Activated CD4-positive, alpha-beta T cell treated with anti-CD3 and anti-CD28 coated beads for 36 hours (primary cell): ENCODE data around the gene DGCR8. TPM values are rescaled to one million over a fixed set of nuclear protein-coding genes. Genes with fewer than 3 reads are reported as not detected.

Experiments used
- ATAC-seq: fragments of 200-7000 bp; cut with Tn5 transposase; one replicate; pipeline ENCODE4 v1.10.0; 2021; ENCODE audit warnings: mild to moderate bottlenecking, moderate library complexity
- CTCF ChIA-PET: fragments of 350-600 bp; sonication (Branson Sonifier 250); formaldehyde crosslinking; loops from one replicate; lab custom pipeline; 2021; ENCODE audit warnings: antibody characterized with exemption; lab: Charles Lee
- POLR2A ChIA-PET: fragments of 350-600 bp; sonication (Branson Sonifier 250); formaldehyde crosslinking; loops from one replicate; lab custom pipeline; 2021; ENCODE audit warnings: antibody characterized with exemption, inconsistent platforms; lab: Charles Lee
- DNase-seq: peaks from one replicate; pipeline ENCODE4 v3.0.0-alpha.2; 2020
- H3K27ac Mint-ChIP-seq: one replicate; pipeline ENCODE4 v1.8.0; 2021; ENCODE audit warnings: mixed read lengths
- H3K27me3 Mint-ChIP-seq: one replicate; pipeline ENCODE4 v1.8.0; 2021; ENCODE audit warnings: mixed read lengths
- H3K36me3 Mint-ChIP-seq: one replicate; pipeline ENCODE4 v1.8.0; 2021; ENCODE audit warnings: low read depth, mixed read lengths
- H3K4me1 Mint-ChIP-seq: one replicate; pipeline ENCODE4 v1.8.0; 2021; ENCODE audit warnings: mixed read lengths
- H3K4me3 Mint-ChIP-seq: one replicate; pipeline ENCODE4 v1.8.0; 2021; ENCODE audit warnings: mild to moderate bottlenecking, moderate library complexity, mixed read lengths
- H3K9me3 Mint-ChIP-seq: one replicate; pipeline ENCODE4 v1.8.0; 2021; ENCODE audit warnings: low read depth, mixed read lengths
- intact Hi-C, 2 experiments: fragments of 100-400 bp; cut with DNase I in 1 of 2; cut with micrococcal nuclease in 1 of 2; formaldehyde crosslinking; loops; one replicate each; pipeline versions ENCODE4 v1.14.2 to v1.15.1; 2022 to 2024; cut with DNase I, micrococcal nuclease
- total RNA-seq, 2 experiments: library from RNA; stranded (reverse); gene quantifications; one replicate each; pipeline ENCODE4 v1.2.3, GENCODE V29; 2021

The DGCR8 gene
- total RNA-seq, 2 experiments from 2014 or later, result 31.8 to 32.3 TPM

- ATAC-seq, result no peak
- DNase-seq, result no peak
- peak overlapping the region; percentile 43 for H3K27ac Mint-ChIP-seq
- CTCF ChIA-PET, result interaction anchor here (1.0 to 1.3 kb wide), 3 partner anchors 7 to 11 kb away, joined by 3 to 6 read pairs (median 4); no protein-coding TSS in a partner anchor
- H3K4me3 Mint-ChIP-seq, result no peak overlapping the region
- intact Hi-C loops, result no loop called here
- H3K4me1 Mint-ChIP-seq, result peaks cover 16% of the 10 kb centered on the region
- no peaks in the 10 kb centered on the region for H3K9me3 Mint-ChIP-seq
- POLR2A ChIA-PET, result interaction anchor here (0.5 to 1.0 kb wide), 3 partner anchors 9 to 36 kb away, joined by 3 to 4 read pairs (median 3); partner anchors contain the start of gene TRMT2A
- no peaks in the 10 kb centered on the region for H3K27me3 Mint-ChIP-seq
- peaks cover 24% of the 10 kb centered on the region for H3K36me3 Mint-ChIP-seq
These were observed 28.1 kb downstream of the DGCR8 start for GRCh38 chr22:20107951-20108756.

DNA sequence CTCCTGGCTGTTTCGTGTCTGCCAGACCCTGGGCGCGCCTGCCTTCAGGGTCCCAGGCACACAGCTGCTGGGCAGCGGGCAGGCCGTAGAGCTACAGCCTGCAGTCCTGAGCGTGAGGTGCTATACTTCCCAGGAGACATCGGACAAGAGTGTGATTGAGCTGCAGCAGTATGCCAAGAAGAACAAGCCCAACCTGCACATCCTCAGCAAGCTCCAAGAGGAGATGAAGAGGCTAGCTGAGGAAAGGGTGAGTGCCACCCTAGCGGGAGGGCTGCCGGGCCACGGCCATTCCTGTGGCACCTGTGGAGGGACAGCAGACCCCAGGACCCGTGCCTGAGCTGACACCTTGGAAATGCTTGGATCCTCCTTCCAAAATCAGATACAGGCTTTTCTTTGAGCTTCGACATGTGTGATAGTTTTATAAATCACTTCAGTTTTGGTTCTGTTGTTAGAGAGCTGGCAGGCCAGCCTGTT lies 28.8 kb downstream of the DGCR8 start:
- CTCF ChIA-PET, result interaction anchor here (1.0 to 1.3 kb wide), 3 partner anchors 8 to 12 kb away, joined by 3 to 6 read pairs (median 4); no protein-coding TSS in a partner anchor
- no peak overlapping the region for H3K4me3 Mint-ChIP-seq
- peaks cover 17% of the 10 kb centered on the region for H3K4me1 Mint-ChIP-seq
- no peaks in the 10 kb centered on the region for H3K27me3 Mint-ChIP-seq
- no peaks in the 10 kb centered on the region for H3K9me3 Mint-ChIP-seq
- H3K36me3 Mint-ChIP-seq, result peaks cover 24% of the 10 kb centered on the region
- POLR2A ChIA-PET, result interaction anchor here (0.6 to 1.0 kb wide), 3 partner anchors 9 to 30 kb away, joined by 3 to 8 read pairs (median 4); partner anchors contain the start of gene TRMT2A
- ATAC-seq (no peak), DNase-seq (no peak)
- H3K27ac Mint-ChIP-seq, result peak overlapping the region; percentile 43
- intact Hi-C loops, result no loop called here

DNA sequence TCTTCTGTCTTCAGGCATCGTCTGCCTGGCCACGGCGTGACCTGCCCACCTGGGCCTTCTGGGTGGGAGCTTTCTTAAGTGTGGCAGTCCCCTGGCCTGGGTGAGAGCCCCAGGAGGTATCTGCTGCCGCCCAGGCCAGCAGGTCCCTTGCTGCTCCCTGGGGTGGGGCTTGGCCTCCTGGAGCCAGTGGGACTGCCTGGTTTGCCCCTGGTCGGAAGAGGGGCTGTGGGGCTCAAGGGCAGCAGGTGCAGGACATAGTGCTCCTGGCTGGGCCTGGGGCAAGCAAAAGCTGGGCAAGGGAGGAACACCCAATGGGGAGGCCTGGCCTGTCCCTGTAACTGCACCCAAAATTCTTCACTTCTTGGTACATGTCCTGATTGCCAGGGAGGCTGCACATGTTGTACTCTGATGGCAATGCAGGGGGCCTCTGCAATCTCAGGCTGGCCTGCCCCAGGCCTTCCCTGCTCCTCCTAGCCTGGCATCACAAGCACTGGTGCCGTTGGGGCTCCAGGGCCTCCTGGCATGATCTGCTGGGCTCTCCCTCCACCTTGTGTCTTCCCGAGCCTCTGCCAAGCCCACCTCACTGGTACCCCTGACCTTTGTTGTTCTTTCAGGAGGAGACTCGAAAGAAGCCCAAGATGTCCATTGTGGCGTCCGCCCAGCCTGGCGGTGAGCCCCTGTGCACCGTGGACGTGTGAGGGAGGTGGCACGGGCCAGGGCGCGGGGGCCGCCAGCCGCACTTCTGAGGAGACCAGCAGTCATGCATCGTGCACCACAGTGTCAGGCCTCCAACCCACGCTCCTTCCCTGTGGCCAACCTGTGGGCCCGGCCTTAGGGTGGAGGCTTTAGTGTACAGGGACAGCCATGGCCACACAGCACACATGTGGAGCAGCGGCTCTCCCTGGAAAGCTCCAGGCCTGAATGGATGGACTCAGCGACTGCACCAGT lies 29.6 kb downstream of the DGCR8 start:
- intact Hi-C loops, result no loop called here
- no peak for DNase-seq
- ChIA-PET CTCF (interaction anchor here (1.0 to 3.3 kb wide), 6 partner anchors 8 to 209 kb away, joined by 3 to 16 read pairs (median 4); no protein-coding TSS in a partner anchor), POLR2A (interaction anchor here (0.6 to 1.8 kb wide), 2 partner anchors 9 to 31 kb away, joined by 4 to 8 read pairs; no protein-coding TSS in a partner anchor)
- ATAC-seq, result no peak
- Mint-ChIP-seq H3K4me3 (no peak overlapping the region), H3K9me3 (no peaks in the 10 kb centered on the region), H3K36me3 (peaks cover 28% of the 10 kb centered on the region), H3K27ac (no peak overlapping the region), H3K4me1 (peaks cover 24% of the 10 kb centered on the region), H3K27me3 (no peaks in the 10 kb centered on the region)

DNA sequence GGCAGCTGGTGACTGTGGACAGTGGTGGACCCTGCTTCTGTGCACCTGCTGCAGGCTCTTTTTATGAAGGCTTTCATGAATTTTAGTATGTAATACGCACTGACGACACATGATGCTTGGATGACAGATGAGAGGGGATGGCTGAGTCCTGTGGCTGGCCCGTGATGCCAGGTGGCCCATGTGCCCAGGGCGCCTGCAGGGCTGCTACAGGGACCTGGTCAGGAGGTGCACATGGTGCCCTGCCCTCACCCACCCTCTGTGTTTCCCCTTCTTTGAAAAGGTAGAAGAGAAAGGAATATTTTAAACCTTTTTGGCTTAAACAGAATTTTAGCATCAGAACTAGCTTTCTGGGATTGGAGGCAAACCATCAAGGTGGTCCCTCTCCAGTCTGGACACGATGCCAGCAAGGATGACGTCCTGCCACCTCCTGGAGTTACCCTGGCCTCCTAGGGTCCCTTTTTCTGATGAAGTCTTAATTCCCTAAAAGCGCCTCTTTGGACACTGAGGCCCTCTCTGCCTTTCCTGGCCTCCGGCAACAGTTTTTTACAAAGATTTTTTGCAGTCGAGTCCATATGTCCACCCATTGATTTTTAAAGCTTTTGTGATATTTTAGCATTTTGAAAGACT lies 30.4 kb downstream of the DGCR8 start:
- H3K27me3 Mint-ChIP-seq, result no peaks in the 10 kb centered on the region
- POLR2A ChIA-PET, result interaction anchor here (1.8 kb wide), 1 partner anchor 10 kb away, joined by 4 read pairs; no protein-coding TSS in a partner anchor
- no peaks in the 10 kb centered on the region for H3K9me3 Mint-ChIP-seq
- peaks cover 34% of the 10 kb centered on the region for H3K36me3 Mint-ChIP-seq
- intact Hi-C loops, result no loop called here
- no peak overlapping the region for H3K4me3 Mint-ChIP-seq
- DNase-seq, result no peak
- no peak for ATAC-seq
- CTCF ChIA-PET, result interaction anchor here (0.6 to 3.3 kb wide), 10 partner anchors 9 to 674 kb away, joined by 3 to 16 read pairs (median 4); no protein-coding TSS in a partner anchor
- H3K27ac Mint-ChIP-seq, result peak overlapping the region; percentile 93
- H3K4me1 Mint-ChIP-seq, result peaks cover 29% of the 10 kb centered on the region

DNA sequence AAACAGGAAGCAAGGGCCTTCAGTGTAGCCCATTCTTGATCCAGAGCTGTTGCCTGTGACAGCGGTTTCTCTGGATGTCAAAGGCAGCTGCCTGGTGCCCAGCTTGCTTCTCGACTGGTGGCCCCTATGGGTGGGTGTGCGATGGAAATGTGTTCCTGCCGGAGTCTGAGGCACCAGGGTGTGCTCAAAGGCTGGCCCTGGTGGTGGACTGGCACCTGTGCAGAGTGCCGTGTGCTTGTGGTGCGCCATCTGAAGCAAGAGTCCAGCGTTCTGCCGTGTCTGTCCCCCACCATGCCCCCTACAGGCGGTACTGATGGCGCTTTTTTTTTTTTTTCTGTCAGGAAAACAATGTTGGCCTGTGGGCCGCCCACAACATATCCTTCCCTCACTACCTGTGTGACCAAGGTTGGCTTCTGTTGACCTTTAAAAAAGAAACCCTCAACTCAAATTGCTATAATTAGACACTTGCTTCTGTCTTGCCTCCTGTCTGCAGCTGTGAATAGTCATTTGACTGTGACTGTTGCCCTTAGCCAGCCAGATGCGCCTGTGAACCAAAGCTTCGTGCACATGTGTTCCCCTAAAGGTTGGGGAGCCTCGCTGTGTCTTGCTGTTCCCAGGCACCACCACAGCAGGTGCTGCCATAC lies 31.1 kb downstream of the DGCR8 start:
- ATAC-seq, result peak; percentile 79
- no peak overlapping the region for H3K4me3 Mint-ChIP-seq
- DNase-seq, result peak; percentile 66
- no peaks in the 10 kb centered on the region for H3K27me3 Mint-ChIP-seq
- peaks cover 36% of the 10 kb centered on the region for H3K36me3 Mint-ChIP-seq
- CTCF ChIA-PET, result interaction anchor here (0.6 to 3.3 kb wide), 10 partner anchors 10 to 675 kb away, joined by 3 to 16 read pairs (median 4); no protein-coding TSS in a partner anchor
- POLR2A ChIA-PET, result interaction anchor here (0.6 to 1.8 kb wide), 3 partner anchors 10 to 32 kb away, joined by 4 read pairs; no protein-coding TSS in a partner anchor
- H3K27ac Mint-ChIP-seq, result peak overlapping the region; percentile 93
- no peaks in the 10 kb centered on the region for H3K9me3 Mint-ChIP-seq
- intact Hi-C loops, result loop anchor here in 1 of 2 experiments (1.0 kb wide), 1 partner anchor 11 kb away; no protein-coding TSS in a partner anchor
- H3K4me1 Mint-ChIP-seq, result peaks cover 29% of the 10 kb centered on the region

DNA sequence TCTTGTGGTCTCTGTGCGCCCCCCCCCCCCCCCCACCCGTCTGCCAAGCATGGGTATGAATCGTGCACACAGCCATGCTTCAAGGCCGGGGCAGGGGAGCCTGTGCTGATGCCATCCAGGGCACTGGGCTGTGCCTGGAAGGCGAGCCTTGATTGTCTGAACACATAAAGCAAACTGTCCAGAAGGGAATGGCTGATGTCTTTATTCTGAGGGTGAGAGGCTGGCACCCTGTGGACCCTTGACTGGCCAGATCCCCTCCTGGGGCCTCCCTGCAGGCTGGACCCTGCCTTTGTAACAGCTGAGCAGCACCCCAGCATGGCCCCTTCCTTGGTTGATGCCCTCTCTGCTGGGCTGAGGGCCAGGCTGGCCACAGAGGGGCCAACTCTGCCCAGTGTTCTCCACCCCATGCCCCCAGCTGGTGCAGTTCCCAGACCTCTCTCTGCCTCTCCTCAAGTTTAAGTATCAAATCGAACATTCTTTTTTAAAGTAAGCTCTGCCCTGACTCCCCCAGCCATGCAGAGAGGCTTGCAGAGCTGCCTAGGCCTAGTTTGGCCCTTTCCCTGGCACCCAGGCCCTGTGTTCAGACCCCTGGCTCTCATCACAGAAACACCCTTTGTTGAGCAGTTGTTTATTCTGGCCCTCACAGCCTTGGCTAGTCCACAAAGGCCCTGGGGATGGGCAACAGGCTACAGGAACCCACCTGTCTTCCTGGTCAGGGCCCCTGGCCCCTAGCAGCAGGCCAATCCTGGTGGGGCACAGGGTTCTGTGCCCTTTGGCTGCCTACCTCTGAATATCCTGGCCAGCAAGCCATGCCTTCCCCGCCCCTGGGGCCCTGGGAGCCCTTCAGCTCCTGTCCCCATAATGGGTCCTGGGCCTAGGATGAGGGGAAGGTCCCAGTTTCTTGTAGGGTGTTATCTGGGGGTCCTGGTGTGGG lies 31.9 kb downstream of the DGCR8 start:
- intact Hi-C loops, result loop anchor here in 1 of 2 experiments (1.0 kb wide), 1 partner anchor 12 kb away; no protein-coding TSS in a partner anchor
- ChIA-PET POLR2A (interaction anchor here (0.6 to 1.8 kb wide), 3 partner anchors 11 to 33 kb away, joined by 4 read pairs; no protein-coding TSS in a partner anchor), CTCF (interaction anchor here (0.8 to 3.3 kb wide), 5 partner anchors 10 to 142 kb away, joined by 3 to 16 read pairs (median 10); no protein-coding TSS in a partner anchor)
- DNase-seq (no peak), ATAC-seq (no peak)
- Mint-ChIP-seq H3K4me3 (no peak overlapping the region), H3K27me3 (no peaks in the 10 kb centered on the region), H3K27ac (peak overlapping the region; percentile 93), H3K9me3 (no peaks in the 10 kb centered on the region), H3K4me1 (peaks cover 31% of the 10 kb centered on the region), H3K36me3 (peaks cover 37% of the 10 kb centered on the region)

DNA sequence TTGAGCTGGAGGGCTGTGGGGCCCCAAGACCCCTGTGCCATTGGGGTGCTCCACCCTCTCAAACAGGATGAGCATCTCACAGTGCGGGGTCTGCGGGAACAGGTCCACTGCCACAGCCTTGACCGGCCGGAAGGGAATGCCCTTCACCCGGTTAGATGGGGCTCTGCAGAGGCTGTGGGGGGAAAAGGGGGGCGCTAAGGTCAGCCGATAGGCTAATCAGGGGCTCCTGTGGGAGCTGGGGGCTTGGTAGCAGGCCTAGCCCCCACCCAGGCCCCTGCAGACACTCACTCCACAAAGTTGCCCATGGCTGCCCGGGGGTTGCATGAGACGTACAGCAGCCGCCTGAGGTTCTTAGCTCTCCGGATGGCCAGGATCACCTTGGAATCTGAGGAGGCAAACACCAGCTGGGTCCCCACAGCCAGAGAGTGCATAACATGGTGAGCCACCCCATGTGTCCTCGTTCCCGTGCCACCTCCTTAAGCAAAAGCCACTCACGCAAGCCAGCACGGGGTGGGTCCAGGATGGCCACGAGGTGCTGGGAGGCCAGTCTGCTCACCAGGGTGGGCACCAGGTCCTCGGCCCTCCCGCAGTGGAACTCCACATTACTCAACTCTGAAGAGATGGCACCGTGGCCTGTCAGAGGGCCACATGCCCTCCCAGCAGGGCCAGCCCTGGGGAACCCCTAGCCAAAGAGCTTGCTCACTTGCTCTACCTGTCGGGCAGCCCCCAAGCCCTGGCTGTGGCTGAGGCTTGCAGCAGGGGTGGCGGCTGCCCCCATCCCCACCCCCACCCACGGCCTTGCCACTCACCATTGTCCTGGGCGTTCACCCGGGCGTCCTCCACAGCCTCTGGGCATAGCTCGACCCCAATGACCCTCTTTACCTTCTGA lies 32.8 kb downstream of the DGCR8 start:
- intact Hi-C loops, result no loop called here
- peaks cover 28% of the 10 kb centered on the region for H3K36me3 Mint-ChIP-seq
- POLR2A ChIA-PET, result no interaction called here
- CTCF ChIA-PET, result interaction anchor here (0.8 to 3.3 kb wide), 3 partner anchors 11 to 20 kb away, joined by 3 to 16 read pairs (median 10); no protein-coding TSS in a partner anchor
- peak overlapping the region; percentile 93 for H3K27ac Mint-ChIP-seq
- no peak for ATAC-seq
- DNase-seq, result no peak
- peaks cover 31% of the 10 kb centered on the region for H3K4me1 Mint-ChIP-seq
- H3K9me3 Mint-ChIP-seq, result no peaks in the 10 kb centered on the region
- H3K4me3 Mint-ChIP-seq, result no peak overlapping the region
- no peaks in the 10 kb centered on the region for H3K27me3 Mint-ChIP-seq

GRCh38 chr22:20113551-20114310 lies 33.7 kb downstream of the DGCR8 start:
- ATAC-seq, result no peak
- CTCF ChIA-PET, result no interaction called here

More at GRCh38 chr22:20113551-20114310, 33.7 kb downstream of the DGCR8 start:
- Mint-ChIP-seq H3K36me3 (peaks cover 30% of the 10 kb centered on the region), H3K27me3 (no peaks in the 10 kb centered on the region), H3K9me3 (no peaks in the 10 kb centered on the region), H3K4me3 (no peak overlapping the region), H3K4me1 (peaks cover 37% of the 10 kb centered on the region), H3K27ac (peak overlapping the region; percentile 70)
- POLR2A ChIA-PET, result no interaction called here
- intact Hi-C loops, result no loop called here
- DNase-seq, result no peak
